Fibroblast of pulmonary artery (primary cell): ENCODE data around the gene BHMT.

Experiments
- DNase-seq: peaks from one replicate; pipeline ENCODE4 v3.0.0-alpha.2; 2010; ENCODE audit warnings: low read depth
- H3K4me3 ChIP-seq: replicated peaks from 2 replicates; pipeline ENCODE4 v1.5.1; 2011; ENCODE audit warnings: low read depth, mild to moderate bottlenecking, control low read depth, low read length, moderate library complexity
- CTCF ChIP-seq: IDR thresholded peaks from 2 replicates; pipeline ENCODE4 v1.5.1; 2011; ENCODE audit warnings: mild to moderate bottlenecking, control low read depth, low read length, inconsistent platforms; ENCODE audit errors: missing control alignments

The BHMT gene

GRCh38 chr5:79111387-79111959 is at the start of gene BHMT:
BHMT (plus strand) TSS chr5:79111809; CDS start chr5:79111886, 77 bp downstream.
- DNase-seq = no peak
- no peak for TF ChIP-seq CTCF
- no peak within 1 kb of the TSS for H3K4me3 ChIP-seq

GRCh38 chr5:79062436-79062835 is 49.2 kb upstream of the BHMT start:
- no peak overlapping the region for H3K4me3 ChIP-seq
- TF ChIP-seq CTCF = no peak
- no peak for DNase-seq

GRCh38 chr5:79069488-79070349 is 41.9 kb upstream of the BHMT start, which contains the start of the genes BHMT2 and DMGDH:
BHMT2 (plus strand) TSS chr5:79069767; CDS start chr5:79069783, 16 bp downstream.
DMGDH (minus strand) TSS chr5:79069674; CDS start chr5:79069620, 54 bp downstream.
- H3K4me3 ChIP-seq = peak within 1 kb of the TSS; percentile 29
- peak; percentile 25 for DNase-seq
- TF ChIP-seq CTCF = no peak

- DNase-seq = peak; percentile 37
- no peak for TF ChIP-seq CTCF
- no peak overlapping the region for H3K4me3 ChIP-seq
Observed at GRCh38 chr5:79070350-79070667, 41.3 kb upstream of the BHMT start.

- DNase-seq = peak; percentile 45
- no peak overlapping the region for H3K4me3 ChIP-seq
- TF ChIP-seq CTCF = no peak
Observed at GRCh38 chr5:79074641-79075040, 37.0 kb upstream of the BHMT start.

- H3K4me3 ChIP-seq = no peak overlapping the region
- DNase-seq = no peak
- TF ChIP-seq CTCF = no peak
Observed at GRCh38 chr5:79075646-79076426, 35.8 kb upstream of the BHMT start.
